HG03378 (cell line): ENCODE measurements around the gene WDR6.

Experiments
- ATAC-seq: cut with Tn5 transposase; IDR thresholded peaks from one replicate; pipeline ENCODE4 v1.9.1; 2021; ENCODE audit warnings: mild to moderate bottlenecking, moderate library complexity; ENCODE audit not compliant: unreplicated experiment

Gene WDR6

DNA sequence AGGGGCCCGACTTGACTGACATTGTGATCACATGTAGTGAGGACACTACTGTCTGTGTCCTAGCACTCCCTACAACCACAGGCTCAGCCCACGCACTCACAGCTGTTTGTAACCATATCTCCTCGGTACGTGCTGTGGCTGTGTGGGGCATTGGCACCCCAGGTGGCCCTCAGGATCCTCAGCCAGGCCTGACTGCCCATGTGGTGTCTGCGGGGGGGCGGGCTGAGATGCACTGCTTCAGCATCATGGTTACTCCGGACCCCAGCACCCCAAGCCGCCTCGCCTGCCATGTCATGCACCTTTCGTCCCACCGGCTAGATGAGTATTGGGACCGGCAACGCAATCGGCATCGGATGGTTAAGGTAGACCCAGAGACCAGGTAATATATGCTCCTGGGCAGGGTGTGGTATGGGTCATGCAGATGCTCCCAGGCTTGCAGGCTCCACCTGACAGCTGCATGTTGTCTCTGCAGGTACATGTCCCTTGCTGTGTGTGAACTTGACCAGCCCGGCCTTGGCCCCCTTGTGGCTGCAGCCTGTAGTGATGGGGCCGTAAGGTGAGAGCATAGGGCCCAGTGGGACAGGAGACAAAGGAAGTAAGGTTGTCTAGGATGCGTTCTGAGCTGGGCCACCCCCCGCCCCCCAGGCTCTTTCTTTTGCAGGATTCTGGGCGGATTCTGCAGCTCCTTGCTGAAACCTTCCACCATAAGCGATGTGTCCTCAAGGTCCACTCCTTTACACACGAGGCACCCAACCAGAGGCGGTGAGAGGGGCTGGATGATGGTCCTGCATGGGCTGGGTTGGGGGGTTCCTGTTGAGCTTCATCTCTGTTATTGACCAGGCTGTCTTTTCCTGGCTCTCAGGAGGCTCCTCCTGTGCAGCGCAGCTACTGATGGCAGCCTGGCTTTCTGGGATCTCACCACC is 6.8 kb downstream of the WDR6 start:
- no peak for ATAC-seq

DNA sequence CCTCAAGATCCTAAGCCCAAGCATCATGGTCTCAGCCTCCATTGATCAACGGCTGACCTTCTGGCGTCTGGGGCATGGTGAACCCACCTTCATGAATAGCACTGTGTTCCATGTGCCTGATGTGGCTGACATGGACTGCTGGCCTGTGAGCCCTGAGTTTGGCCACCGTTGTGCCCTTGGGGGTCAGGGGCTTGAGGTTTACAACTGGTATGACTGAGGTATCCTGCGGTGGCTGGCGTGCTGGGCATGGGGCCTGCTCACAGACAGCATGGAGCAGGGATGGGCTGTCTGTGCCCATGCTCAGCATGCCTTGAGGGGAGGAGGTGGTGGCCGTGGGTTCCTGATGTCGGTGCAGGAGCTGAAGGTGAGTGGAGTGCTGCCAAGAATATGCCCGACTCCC is 7.9 kb downstream of the WDR6 start:
- no peak for ATAC-seq

DNA sequence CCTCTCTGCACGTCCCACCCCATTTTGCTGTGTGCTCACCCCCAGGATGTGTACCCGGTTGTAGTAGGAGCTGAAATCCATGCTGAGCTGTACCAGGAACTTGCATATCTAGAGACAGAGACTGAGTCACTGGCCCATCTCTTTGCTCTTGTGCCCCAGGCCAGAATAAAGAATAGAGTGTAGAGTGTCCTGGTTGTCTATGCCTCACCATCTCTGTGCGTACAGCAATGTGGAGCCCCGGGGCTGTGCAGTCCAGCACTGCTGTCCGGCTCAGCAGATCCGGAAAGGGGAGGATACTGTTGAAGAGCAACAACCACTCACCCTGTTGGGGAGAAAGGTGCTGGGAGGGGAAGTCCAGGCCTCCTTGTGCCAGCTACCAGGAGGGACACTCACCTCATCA is 8.6 kb downstream of the WDR6 start:
- no peak for ATAC-seq

GRCh38 chr3:49016414-49017228 is 9.4 kb downstream of the WDR6 start:
- no peak for ATAC-seq

GRCh38 chr3:49017229-49017970 is 10.2 kb downstream of the WDR6 start:
- no peak for ATAC-seq

DNA sequence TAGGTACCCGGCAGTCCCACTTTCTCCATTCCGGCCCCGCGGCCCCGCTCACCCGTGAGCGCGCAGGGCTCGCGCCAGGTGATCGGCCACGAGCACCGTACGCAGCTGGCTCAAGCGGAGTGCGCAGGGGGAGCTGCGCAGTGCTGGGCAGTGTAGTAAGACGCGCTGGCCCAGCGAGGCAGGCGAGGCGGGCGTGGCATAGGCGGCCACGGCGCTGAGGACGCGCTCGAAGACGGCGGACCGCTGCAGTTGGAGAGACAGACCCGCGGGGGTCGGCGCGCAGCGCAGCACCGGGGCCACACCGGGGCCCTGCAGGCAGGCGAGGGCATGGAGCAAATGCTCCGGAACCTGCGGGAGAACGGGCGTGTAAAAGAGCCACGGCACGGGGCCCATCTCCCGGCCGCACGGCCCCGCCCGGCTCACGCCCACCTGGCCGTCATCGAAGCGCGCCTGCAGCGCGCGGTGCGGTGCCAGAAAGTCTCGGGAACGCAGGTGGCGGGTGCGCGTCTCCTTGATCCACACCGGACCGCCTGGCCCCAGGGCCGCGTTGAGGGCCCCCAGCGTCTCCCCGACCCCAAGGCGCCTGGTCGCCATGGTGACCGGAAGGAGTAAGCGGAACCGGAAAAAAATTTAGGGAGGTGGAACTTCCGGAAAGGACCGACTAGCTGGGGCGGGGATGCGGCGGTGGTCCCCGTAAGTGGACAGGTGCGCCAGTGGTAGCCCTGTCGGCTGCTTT is 10.9 kb downstream of the WDR6 start, which contains the start of gene DALRD3:
Gene DALRD3, minus strand, starts transcription at position 610 of the 736 bp plus-strand sequence. Its CDS starts 16 bp downstream, at position 594.
- ATAC-seq = no peak

DNA sequence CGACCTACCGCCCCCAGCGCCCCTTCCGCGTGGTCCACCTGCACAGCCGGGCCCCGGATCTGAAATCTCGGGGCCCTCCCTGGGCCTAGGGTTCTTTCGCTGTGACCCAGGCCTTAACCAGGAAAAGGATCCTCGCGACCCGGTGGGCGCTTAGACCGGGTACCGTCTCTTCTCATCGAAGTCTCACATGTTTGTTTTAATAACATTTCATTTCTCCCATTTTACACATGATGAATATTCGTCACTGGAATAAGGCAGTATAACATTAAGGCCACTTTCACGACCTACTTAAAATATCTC is 11.5 kb downstream of the WDR6 start:
- no peak for ATAC-seq

- no peak for ATAC-seq
Measured at GRCh38 chr3:49019941-49020329, 12.7 kb downstream of the WDR6 start.

DNA sequence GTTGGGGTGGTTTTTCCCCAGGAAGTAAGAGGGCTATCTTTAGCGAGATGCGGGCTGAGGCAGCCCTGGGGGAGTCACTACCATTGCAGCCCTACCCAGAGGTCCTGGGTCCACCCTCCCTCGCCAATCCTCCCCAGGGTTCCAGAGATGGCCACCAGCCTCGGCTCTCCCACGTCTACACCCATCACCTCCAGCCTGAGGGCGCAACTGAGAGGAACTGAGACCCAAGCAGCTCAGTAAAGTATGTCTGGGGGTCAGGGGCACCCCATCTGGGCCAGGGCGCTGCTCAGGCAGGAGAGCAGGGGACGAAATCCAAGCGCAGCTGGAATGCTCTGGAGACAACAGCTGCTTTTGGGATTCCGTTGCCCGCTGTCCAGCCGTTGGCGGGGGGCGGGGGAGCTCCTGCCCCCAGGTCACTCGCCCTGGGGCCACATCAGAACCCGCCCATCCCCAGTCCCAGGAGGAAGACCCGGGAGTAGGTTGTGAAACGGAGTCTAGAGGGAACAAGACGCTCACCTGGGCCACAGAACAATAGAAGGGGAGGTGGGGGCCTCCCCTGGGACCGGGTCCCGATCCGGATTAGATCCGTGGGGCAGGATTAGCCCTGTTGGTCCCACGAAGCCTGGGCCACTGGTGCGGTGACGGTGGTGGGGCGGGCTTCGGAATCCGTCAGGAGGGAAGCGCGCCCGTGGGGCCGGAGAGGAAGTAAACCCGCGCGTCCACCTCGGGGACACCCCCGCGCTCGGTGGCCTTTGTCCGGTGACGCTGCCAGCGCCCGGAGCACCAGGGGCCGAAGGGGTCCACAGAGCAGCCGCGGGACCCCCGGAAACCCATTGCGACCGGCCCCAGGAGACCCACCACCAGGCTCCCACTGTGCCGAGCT is 13.4 kb downstream of the WDR6 start:
- ATAC-seq = no peak

DNA sequence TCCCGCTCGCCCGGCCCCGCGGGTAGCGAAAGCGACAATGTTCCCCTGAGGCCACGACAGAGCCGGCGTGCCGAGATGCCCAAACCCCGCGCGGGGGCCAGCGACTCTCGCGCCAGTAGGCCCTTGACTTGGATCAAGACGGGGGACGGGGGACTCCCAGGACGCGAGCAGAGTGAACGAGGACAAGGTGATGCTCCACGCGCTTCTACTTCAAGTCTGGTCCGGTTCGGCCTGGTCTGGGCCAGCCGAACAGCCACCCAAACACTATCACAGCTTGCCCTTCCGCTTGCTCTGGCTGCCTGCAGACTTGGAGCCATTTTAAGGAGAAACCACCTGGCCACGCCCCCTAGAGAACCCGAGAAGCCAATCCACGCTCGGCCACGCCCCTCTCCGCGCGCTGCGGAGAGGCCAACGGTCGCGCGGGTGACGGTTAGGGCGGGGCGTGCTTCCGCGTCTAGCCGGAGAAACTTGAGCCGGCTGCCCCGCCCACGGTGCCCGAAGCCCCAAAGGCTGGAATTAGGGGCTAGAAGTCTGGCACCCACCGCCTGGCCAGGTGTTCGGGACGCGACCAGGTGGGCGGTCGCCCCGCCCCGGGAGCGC is 14.1 kb downstream of the WDR6 start:
- ATAC-seq = peak; percentile 39

DNA sequence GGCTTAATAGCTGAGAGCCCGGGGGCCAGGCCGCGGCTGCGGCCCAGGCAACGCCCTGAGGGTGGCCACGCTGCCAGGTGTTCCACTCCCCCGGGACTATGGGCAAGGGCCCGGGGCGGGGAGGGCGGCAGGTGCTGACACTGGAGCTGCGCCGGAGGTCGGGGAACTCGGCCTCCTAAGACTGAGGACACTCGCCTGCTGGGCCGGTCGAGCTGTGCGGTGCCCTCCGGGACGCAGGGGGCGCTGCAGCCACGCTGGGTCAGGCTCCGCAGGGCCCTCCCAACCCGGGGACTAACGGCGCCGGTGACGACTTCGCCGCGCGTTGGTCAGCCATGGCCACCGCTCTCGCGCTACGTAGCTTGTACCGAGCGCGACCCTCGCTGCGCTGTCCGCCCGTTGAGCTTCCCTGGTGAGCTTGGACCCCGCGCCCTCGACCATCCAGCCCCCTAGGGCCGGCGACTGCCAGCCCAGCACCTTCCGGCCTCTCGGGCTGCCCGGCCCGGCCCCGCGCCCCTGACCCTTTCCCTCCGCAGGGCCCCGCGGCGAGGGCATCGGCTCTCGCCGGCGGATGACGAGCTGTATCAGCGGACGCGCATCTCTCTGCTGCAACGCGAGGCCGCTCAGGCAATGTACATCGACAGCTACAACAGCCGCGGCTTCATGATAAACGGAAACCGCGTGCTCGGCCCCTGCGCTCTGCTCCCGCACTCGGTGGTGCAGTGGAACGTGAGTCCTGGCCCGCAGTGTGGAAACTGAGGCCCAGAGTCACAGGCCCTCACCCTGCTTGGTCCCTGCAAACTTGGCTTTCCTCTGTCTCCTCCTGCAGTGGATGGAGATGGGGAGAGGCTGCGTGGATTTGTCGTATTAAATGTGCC is 14.9 kb downstream of the WDR6 start, which contains the start of gene NDUFAF3:
Gene NDUFAF3, plus strand, starts transcription at position 309 of the 875 bp plus-strand sequence. Its CDS starts 24 bp downstream, at position 333.
- ATAC-seq = peak; percentile 45

GRCh38 chr3:49022688-49023171 is 15.5 kb downstream of the WDR6 start:
- ATAC-seq = no peak

DNA sequence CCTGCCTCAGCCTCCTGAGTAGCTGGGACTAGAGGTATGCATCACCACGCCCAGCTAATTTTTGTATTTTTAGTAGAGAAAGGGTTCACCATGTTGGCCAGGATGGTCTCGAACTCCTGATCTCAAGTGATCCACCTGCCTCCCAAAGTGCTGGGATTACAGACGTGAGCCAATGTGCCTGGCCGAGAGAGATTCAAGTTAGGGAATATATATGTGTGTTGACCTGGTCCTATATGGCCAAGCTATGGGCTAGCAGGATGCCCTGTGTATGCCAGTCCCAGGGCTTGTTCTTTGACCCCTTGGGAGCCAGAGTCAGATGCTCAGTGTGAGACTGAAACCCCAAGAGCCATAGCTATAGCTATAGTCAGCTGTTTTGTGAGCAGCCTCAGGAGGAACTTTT is 16.6 kb downstream of the WDR6 start:
- no peak for ATAC-seq

- no peak for ATAC-seq
Measured at GRCh38 chr3:49024449-49024848, 17.3 kb downstream of the WDR6 start.

DNA sequence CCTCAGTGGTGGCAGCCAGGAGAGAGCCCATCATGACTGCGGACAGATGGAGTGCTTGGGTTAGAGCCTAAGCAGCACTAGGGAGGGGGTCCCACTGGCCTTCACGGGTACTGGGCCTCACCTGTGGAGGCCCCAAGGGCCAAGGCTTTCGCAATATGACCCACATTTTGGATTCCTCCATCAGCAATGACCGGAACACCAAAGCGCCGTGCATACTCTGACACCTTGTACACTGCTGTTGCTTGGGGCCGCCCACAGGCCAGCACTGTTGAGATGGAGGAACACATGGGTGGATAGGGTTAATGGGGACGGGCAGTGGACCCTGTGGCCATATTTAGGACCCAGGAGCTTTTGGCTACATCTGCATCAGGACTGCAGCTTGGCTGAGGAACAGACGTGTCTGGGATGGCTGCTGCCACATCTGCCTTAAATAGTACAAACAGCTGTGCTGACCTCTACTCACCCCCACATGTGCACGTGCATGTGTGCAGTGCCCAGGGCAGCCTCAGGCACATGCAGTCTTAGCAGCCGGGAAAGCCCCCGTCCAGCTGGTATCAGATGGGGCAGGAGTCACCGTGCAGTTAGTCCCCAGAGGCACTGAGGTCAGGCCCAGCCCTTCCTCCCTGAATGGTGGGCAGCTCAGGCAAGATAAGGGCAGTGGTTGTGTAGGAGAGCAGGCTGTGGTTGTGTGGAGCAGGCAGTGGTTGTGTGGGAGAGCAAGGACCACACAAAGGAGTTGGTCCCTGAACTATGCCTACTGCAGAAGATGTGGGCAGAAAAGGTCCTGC is 18.0 kb downstream of the WDR6 start:
- ATAC-seq = no peak

GRCh38 chr3:49025793-49026520 is 18.8 kb downstream of the WDR6 start:
- no peak for ATAC-seq

GRCh38 chr3:49026536-49026935 is 19.3 kb downstream of the WDR6 start:
- no peak for ATAC-seq
